CD4-positive, alpha-beta T cell treated with Interleukin-15 for 1 hour (primary cell): ENCODE results near the gene PATJ.
"Not testable (repeated sequence)": the region's sequence is repeated elsewhere in the genome, so short reads cannot be mapped to it uniquely, and the experiment has no call there.

Source experiments
- DNase-seq: peaks from one replicate; pipeline ENCODE4 v3.0.0-alpha.2; 2020

The PATJ gene

DNA sequence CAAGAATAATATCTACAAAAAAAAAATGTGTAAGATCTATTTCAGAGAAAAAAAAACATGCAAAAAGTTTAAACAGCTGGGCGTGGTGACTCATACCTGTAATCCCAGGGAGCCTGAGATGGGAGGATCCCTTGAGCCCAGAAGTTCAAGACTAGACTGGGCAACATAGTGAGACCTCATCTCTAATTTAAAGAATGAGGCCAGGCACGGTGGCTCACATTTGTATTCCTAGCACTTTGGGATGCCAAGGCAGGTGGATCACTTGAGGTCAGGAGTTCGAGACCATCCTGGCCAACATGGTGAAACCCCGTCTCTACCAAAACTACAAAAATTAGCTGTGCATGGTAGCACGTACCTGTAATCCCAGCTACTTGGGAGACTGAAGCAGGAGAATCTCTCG is 443.0 kb downstream of the PATJ start:
- not testable (repeated sequence) for DNase-seq

DNA sequence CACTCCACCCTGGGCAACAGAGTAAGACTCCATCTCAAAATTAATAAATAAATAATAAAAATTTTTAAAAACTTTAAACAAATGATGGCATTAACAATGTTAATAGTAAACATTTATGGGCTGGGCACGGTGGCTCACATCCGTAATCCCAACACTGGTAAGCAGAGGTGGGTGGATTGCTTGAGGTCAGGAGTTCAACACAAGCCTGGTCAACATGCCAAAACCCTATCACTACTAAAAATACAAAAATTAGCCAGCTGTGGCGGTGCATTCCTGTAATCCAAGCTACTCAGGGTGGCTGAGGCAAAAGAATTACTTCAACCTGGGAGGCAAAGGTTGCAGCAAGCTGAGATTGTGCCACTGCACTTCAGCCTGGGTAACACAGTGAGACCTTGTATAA is 443.4 kb downstream of the PATJ start:
- DNase-seq: no peak

DNA sequence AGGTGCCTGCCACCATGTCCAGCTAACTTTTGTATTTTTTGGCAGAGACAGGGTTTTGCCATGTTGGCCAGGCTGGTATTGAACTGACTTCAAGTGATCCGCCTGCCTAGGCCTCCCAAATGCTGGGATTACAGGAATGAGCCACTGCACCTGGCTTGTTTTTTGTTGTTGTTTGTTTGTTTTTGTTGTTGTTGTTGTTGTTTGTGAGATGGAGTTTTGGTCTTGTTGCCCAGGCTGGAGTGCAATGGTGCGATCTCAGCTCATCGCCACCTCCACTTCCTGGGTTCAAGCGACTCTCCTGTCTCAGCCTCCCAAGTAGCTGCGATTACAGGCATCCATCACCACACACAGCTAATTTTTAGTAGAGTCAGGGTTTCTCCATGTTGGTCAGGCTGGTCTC is 445.3 kb downstream of the PATJ start:
- DNase-seq: no peak

DNA sequence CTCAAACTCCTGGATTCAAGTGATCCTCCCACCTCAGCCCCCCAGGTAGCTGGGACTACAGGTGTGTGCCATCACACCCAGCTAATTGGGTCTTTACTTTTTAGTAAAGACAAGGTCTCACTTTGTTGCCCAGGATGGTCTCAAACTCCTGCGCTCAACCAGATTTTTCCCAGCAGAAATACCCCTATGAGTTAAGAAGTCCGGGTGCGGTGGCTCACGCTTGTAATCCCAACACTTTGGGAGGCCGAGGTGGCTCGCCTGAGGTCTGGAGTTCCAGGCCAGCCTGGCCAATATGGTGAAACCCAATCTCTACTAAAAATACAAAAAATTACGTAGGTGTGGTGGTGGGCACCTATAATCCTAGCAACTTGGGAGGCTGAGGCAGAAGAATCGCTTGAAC is 445.8 kb downstream of the PATJ start:
- no peak for DNase-seq

DNA sequence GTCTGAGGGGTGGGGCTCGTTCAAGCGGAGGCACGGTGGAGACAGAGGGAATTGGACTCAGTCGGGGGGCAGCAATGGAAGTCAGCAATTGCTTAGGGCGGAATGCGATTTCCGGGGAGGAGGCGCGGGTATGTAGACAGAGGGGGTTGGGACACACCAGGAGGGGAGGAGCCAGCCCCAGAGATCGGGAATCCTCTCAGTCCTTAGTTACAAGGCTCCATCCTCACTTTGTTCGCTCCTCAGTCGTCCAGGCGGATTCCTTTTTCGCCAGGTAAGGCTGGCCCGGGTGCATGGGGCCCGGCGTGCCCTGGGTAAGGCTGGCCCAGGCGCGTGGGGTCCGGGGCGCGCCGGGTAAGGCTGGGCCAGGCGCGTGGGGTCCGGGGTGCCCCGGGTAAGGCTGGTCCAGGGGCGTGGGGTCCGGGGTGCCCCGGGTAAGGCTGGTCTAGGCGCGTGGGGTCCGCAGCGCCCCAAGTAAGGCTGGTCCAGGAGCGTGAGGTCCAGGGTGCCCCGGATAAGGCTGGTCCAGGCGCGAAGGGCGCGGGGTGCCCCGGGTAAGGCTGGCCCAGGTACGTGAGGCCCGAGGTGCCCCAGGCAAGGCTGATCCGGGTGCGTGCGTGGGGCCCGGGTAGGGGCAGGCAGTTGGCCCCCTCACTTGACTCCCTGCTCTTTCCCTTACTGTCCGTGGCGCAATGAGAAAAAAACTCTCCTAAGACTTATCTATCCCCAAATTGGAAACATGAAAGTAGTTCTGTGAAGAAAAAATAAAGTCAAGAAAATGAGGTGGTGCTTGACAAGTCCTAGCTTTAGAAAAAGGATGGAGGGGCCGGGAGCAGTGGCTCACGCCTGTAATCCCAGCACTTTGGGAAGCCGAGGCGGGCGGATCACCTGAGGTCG is 452.6 kb downstream of the PATJ start, which contains the start of gene L1TD1:
Gene L1TD1 (plus strand): TSS at position 199 of the 894 bp plus-strand sequence. CDS start 11,780 bp downstream, outside the sequence.
- no peak for DNase-seq

DNA sequence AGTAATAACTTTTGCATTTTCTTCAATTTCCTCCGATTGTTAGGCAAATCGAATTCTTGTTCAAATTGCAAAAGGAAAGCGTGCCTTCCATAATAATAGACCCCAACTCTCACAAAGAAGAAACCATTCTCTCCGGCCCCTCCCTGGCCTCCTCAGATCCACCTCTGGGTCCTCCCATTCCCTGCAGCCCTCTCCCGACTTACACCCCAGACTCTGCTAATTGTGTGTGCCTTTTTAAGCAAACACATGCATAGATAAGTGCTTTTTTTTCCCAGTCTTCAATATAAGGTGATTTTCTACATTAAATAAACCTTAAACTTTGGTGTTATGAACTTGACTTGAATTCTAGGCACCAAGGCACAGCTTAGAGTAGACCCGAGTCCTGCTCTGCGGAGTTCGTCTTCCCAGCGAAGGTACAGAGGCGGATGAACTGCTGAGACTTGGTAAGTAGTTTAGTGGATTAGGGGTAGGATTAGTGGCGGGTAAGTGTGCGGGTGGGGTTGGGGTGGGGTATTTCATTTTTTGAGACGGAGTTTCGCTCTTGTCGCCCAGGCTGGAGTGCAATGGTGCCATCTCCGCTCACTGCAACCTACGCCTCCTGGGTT is 453.9 kb downstream of the PATJ start:
- no peak for DNase-seq

DNA sequence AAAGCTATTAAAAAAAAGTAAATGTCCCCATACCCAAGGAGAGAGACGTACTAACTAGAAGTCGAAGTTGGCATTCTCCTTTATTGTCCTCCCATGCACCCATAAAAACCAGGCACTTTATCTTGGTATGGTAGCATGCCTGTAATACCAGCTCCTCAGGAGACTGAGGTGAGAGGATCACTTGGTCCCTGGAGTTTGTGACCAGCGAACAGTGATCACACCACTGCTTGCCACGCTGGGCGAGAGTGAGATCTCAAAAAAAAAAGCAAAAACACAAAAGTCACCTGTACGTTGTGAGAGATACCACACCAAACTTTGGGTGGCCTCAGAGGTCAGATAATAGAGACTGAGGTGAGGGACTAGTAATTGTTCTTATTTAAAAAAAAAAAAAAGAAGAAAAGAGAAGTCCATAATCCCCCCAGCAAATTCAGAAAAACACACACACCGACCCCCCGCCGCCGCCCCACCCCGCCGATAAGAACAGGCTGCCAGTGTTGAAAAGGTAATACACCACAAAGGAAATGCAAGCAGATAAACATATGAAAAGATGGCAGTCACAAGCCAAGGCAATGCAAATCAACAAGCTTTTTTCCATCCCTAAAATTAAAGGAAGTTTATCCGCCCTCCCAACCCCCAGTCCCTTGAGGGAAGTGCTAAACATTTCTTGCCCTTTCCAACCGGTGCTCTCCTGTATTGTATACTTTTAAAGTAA is 455.9 kb downstream of the PATJ start:
- DNase-seq: no peak

DNA sequence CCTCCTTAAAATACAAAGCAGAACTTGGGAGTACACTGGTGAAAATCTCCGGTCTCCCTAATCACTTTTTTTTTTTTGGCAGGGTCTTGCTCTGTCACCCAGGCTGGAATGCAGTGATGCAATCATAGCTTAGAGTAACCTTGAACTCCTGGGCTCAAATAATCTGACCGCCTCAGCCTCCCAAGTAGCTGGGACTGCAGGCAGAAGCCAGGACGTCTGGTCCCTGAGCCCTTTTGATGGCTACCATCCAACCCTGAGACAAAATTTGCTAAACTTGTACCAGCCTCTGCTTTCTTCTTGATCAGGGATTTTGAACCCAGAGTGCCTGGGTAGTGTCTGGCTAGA is 456.5 kb downstream of the PATJ start:
- DNase-seq: no peak

DNA sequence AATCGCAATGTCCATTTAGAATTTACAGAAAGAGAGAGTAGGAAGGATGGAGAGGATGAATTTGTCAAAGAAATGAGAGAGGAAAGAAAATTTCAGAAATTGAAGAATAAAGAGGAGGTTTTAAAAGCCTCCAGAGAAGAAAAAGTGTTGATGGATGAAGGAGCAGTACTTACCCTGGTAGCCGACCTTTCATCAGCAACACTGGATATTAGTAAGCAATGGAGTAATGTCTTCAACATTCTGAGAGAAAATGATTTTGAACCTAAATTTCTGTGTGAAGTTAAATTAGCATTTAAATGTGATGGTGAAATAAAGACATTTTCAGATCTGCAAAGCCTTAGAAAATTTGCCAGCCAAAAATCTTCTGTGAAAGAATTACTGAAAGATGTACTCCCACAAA is 464.9 kb downstream of the PATJ start:
- DNase-seq: no peak

DNA sequence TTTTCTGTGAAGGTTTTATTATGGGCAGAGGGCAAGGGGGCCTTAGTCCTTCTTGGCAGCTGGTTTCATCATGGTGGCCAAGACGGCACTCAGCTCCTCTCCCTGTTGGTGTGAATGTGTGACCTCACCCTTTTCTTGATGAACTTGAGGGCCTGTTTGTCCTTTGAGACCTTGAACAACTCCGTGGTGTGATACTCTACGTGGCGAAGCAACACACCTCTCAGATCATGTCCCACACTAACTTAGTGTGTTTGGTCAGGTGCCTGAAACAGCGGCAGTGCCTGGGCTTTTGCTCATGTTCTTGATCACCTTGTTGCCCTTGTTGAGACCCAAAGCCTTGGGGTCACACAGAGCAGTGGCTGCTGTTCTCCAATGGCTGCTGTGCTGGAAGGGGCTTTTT is 465.8 kb downstream of the PATJ start:
- DNase-seq: no peak

DNA sequence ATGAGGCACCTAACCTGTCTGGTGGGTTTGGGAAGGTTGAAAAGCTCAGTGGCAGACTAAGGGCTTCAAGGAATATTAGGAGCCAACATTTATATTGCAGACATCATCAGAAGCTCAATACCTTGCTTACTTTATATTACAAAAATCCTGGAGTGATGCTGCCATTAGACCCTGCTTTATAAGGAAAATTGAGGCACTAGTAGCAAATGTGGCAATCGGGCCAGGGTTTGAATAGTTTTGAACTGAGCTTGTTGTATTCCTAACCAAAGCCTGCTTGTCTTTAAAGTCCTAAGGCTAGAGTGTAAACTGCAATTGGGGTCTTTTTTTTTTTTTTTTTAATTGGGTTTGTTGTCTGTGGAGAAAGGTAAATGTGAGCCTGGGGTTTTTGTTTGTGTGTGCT is 466.7 kb downstream of the PATJ start:
- DNase-seq: no peak

DNA sequence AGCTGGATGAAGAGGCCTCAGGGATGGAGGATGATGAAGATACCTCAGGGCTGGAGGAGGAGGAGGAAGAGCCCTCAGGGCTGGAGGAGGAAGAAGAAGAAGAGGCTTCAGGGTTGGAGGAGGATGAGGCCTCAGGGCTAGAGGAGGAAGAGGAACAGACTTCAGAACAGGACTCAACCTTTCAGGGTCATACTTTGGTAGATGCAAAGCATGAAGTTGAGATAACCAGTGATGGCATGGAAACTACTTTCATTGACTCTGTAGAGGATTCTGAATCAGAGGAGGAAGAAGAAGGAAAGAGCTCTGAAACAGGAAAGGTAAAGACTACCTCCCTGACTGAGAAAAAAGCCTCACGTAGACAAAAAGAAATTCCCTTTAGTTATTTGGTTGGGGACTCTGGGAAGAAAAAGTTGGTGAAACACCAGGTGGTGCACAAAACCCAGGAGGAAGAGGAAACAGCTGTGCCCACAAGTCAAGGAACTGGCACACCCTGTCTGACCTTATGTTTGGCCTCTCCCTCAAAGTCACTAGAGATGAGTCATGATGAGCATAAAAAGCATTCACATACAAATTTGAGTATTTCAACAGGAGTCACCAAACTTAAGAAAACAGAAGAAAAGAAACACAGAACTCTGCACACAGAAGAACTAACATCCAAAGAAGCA is 467.8 kb downstream of the PATJ start:
- DNase-seq: no peak

DNA sequence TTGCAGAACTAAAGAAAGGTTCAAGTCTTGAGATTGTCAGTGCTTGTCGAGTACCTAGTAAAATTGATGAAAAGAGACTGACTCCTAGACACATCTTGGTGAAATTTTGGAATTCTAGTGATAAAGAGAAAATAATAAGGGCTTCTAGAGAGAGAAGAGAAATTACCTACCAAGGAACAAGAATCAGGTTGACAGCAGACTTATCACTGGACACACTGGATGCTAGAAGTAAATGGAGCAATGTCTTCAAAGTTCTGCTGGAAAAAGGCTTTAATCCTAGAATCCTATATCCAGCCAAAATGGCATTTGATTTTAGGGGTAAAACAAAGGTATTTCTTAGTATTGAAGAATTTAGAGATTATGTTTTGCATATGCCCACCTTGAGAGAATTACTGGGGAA is 468.7 kb downstream of the PATJ start:
- no peak for DNase-seq

DNA sequence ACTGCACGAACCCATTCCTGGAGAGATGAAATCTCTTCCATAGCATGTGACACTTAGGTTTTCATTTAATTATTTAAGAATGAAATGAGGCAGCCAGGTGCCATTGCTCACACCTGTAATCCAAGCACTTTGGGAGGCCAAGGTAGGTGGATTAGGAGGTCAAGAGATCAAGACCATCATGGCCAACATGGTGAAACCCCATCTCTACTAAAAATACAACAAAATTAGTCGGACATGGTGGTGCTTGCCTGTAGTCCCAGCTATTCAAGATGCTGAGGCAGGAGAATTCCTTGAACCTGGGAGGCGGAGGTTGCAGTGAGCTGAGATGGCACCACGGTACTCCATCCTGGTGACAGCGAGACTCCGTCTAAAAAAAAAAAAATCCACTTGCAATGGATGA is 470.1 kb downstream of the PATJ start:
- no peak for DNase-seq

DNA sequence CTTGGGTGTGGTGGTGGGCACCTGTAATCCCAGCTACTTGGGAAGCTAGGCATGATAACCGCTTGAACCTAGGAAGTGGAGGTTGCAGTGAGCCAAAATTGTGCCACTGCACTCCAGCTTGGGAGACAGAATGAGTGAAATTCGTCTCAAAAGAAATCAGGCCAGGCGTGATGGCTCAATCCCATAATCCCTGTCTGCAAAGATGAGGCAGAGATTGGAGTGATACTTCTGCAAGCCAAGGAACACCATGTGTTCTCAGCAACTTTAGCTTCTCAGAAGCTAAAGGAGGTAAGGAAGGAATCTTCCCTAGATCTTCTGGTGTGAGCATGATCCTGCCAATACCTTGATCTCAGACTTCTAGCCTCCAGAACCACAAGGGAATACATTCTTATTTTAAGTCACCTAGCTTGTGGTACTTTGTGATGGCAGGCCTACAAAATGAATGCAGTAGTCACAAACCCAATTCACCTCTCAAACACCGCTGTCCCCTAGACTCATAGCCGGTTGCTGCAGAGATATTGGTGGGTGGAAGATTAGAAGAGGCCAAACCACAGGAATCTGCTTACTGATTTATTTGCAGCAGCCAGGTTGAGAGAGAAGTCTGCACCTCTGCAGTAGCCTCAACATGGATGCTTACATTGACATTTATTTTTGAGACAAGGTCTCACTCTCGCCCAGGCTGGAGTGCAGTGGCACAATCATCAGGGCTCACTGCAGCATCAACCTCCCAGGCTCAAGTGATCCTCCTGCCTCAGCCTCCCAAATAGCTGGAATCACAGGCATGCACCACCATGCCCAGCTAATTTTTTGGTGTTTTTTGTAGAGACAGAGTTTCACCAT is 471.0 kb downstream of the PATJ start:
- DNase-seq: no peak

DNA sequence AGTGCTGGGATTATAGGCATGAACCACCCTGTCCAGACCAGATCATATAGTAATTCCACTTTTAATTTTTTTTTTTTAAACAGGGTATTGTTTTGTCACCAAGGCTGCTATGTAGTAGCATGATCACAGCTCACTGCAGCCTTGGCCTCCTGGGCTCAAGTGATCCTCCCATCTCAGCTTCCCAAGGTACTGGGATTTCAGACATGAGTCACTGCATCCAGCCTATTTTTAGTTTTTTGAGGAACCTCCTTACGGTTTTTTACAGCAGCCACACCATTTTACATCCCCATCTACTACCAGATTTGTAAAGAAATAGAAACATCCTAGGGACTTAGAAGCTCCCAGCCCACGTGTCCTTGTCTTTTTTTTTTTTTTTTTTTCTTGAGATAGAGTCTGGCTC is 476.3 kb downstream of the PATJ start:
- no peak for DNase-seq

DNA sequence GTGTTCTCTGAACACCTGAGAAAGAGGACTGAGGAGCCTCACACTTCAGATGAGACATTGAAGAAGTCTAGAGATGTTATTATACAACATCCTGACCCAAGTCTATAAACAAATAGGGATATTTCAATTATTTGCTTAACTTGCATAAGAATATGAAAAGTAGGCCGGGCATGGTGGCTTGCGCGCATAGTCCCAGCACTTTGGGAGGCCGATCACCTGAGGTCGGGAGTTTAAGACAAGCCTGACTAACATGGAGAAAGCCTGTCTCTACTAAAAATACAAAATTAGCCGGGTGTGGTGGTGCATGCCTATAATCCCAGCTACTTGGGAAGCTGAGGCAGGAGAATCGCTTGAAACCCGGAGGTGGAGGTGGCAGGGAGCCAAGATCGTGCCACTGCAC is 478.2 kb downstream of the PATJ start:
- not testable (repeated sequence) for DNase-seq

DNA sequence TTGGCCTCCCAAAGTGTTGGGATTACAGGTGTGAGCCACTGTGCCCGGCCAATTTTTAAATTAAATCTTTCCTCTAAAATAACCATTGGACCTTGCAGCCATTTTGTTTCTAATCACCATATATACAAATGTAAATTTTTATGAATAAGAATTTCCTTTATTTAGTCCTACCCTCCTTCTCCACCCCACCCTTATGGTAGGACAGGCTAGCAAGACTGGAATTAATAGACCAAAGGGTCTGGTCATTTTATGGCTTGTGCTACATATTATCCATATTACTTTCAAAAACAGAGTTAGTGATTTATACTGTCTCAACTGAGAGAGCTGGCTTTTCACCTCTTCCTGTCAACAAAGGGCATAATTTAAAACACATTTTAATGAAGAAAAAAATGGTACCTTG is 478.9 kb downstream of the PATJ start:
- DNase-seq: no peak

DNA sequence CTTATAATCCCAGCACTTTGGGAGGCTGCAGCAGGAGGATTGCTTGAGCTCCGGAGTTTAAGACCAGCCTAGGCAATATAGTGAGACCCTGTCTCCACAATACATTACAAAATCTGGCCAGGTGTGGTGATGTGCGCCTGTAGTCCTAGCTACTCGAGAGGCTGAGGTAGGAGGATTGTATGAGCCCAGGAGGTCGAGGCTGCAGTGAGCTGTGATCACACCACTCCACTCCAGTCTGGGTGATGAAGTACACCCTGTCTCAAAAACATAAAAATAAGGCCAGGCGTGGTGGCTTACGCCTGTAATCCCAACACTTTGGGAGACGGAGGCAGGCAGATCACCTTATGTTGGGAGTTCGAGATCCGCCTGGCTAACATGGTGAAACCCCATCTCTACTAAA is 480.0 kb downstream of the PATJ start:
- DNase-seq: no peak

DNA sequence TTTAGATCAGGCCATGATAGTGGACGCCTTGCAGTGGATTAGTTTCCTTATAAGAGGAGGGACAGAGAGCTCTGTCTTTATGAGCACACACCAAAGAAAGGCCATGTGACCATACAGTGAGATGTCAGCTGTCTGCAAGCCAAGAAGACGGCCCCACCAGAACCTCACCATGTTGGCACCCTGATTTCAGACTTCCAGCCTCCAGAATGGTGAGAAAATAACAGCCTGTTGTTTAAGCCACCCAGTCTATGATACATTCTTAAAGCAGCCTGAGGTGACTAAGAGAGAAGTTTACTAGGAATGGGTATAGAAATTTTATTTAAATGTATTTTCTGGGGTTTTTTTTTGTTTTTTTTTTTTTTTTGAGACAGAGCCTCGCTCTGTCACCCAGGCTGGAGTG is 481.9 kb downstream of the PATJ start:
- DNase-seq: no peak

DNA sequence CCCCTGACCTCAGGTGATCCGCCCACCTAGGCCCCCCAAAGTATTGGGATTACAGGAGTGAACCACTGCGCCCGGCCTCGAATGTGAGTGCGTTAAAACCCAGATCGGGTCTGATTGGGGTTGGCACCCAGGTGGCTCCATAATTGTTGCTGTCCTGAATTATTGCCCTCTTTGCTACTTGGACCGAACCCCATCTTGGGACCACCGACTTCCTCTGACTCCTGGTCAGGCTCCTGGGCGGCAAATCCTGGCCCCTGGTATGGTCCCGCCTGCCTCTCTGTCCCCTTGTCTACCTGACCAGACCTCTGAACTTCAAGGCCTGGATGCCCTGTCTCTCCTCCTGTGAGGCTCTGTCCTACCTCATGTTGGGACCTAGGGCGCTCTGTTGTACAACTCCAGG is 485.2 kb downstream of the PATJ start:
- DNase-seq: no peak
